Measurements from ENCODE around the gene PPFIA2. TPM values are rescaled to one million over a fixed set of nuclear protein-coding genes. Genes with fewer than 3 reads are reported as not detected.

The PPFIA2 gene
- total RNA-seq, 1 donor from 2014 or later, result 0.59 TPM

DNA sequence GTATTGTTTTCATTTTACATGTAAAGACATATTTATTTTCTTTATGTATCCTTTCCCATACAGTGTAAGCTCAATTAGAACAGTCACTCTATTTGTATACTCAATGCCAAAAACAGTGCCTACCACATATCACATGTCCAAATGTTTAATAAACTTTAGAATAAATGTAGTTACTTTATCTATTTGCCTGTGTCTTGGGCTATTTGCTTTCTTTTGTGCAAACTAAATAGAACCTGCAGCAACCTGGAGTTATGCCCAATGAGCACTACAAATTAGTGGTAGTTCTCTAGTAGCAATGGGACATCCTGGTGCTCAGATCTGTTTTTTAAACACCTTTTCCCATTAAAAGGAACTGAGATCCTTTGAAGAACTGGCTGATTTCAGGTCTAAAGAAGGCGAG, 186.7 kb downstream of the PPFIA2 start:
- TF ChIP-seq CTCF (IDR thresholded peaks at IDR 0.05; ENCODE audit: insufficient read depth, low read depth, low read length) (no peak), EZH2 (IDR thresholded peaks at IDR 0.05; ENCODE audit: insufficient read depth, low read length) (no peak)
- H3K4me1 Mint-ChIP-seq (ENCODE audit: low read depth, unreplicated experiment), result peaks cover 13% of the 10 kb centered on the region
- H3K9me3 ChIP-seq (ENCODE audit: insufficient read depth, low read depth, low read length), result no peaks in the 10 kb centered on the region
- no peaks in the 10 kb centered on the region for H4K20me1 ChIP-seq (ENCODE audit: insufficient read depth, low read length)
- peak overlapping the region; percentile 55 for H3K27ac Mint-ChIP-seq (ENCODE audit: unreplicated experiment)
- H2AFZ ChIP-seq (ENCODE audit: low read depth, low read length), result no peak overlapping the region
- H3K4me1 ChIP-seq (ENCODE audit: insufficient read depth, low read length), result no peaks in the 10 kb centered on the region
- H3K36me3 ChIP-seq (ENCODE audit: insufficient read depth, low read length), result no peaks in the 10 kb centered on the region
- H3K4me3 ChIP-seq (ENCODE audit: insufficient read depth, low read depth, low read length), result no peak overlapping the region
- FAIRE-seq, result no peak
- H3K4me3 Mint-ChIP-seq (ENCODE audit: unreplicated experiment), result no peak overlapping the region
- H3K9me3 Mint-ChIP-seq (ENCODE audit: unreplicated experiment), result peaks cover 2% of the 10 kb centered on the region
- H3K9ac ChIP-seq (ENCODE audit: low read length), result no peak overlapping the region
- no peaks in the 10 kb centered on the region for H3K79me2 ChIP-seq (ENCODE audit: insufficient read depth, low read length)
- no peak overlapping the region for H3K4me2 ChIP-seq (ENCODE audit: low read length)
- H3K27ac ChIP-seq (ENCODE audit: low read depth, low read length), result no peak overlapping the region
- no peaks in the 10 kb centered on the region for H3K27me3 Mint-ChIP-seq (ENCODE audit: low read depth, unreplicated experiment)
- no peak for DNase-seq (ENCODE audit: low read depth)
- no peaks in the 10 kb centered on the region for H3K36me3 Mint-ChIP-seq (ENCODE audit: low read depth, unreplicated experiment)
- H3K27me3 ChIP-seq (ENCODE audit: insufficient read depth, low read length), result no peaks in the 10 kb centered on the region

- Histone ChIP-seq H3K27ac (ENCODE audit: low read depth, low read length) (no peak overlapping the region), H3K27me3 (ENCODE audit: insufficient read depth, low read length) (no peaks in the 10 kb centered on the region), H3K9me3 (ENCODE audit: insufficient read depth, low read depth, low read length) (no peaks in the 10 kb centered on the region), H3K4me2 (ENCODE audit: low read length) (no peak overlapping the region), H3K9ac (ENCODE audit: low read length) (no peak overlapping the region), H3K4me1 (ENCODE audit: insufficient read depth, low read length) (no peaks in the 10 kb centered on the region), H3K4me3 (ENCODE audit: insufficient read depth, low read depth, low read length) (no peak overlapping the region), H3K79me2 (ENCODE audit: insufficient read depth, low read length) (no peaks in the 10 kb centered on the region), H3K36me3 (ENCODE audit: insufficient read depth, low read length) (no peaks in the 10 kb centered on the region), H4K20me1 (ENCODE audit: insufficient read depth, low read length) (no peaks in the 10 kb centered on the region), H2AFZ (ENCODE audit: low read depth, low read length) (no peak overlapping the region)
- TF ChIP-seq CTCF (IDR thresholded peaks at IDR 0.05; ENCODE audit: insufficient read depth, low read depth, low read length) (no peak), EZH2 (IDR thresholded peaks at IDR 0.05; ENCODE audit: insufficient read depth, low read length) (no peak)
- DNase-seq (ENCODE audit: low read depth), result no peak
- Mint-ChIP-seq H3K4me1 (ENCODE audit: low read depth, unreplicated experiment) (peaks cover 13% of the 10 kb centered on the region), H3K27me3 (ENCODE audit: low read depth, unreplicated experiment) (no peaks in the 10 kb centered on the region), H3K36me3 (ENCODE audit: low read depth, unreplicated experiment) (no peaks in the 10 kb centered on the region), H3K4me3 (ENCODE audit: unreplicated experiment) (no peak overlapping the region), H3K9me3 (ENCODE audit: unreplicated experiment) (peaks cover 8% of the 10 kb centered on the region), H3K27ac (ENCODE audit: unreplicated experiment) (no peak overlapping the region)
- FAIRE-seq, result no peak
Observed at GRCh38 chr12:81570234-81570633, 188.9 kb downstream of the PPFIA2 start.

DNA sequence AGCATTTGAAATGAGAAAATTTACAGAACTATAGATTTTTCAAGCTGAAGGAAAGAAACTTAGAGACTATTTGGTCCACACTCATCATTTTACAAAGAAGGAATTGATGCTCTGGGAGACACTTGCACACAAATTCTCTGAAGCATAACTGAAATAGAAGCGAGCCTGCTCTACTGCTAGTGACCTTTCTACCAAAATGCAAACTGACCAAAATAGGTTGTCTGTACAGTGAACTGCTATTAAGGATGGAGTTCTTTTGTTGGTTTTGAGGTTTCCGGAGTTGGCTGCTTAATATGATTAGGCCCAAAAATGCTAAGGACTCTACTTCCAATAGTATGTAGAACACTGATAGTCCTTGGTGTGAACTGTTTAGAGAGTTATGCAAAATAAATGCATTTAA, 194.9 kb downstream of the PPFIA2 start:
- TF ChIP-seq CTCF (IDR thresholded peaks at IDR 0.05; ENCODE audit: insufficient read depth, low read depth, low read length) (no peak), EZH2 (IDR thresholded peaks at IDR 0.05; ENCODE audit: insufficient read depth, low read length) (no peak)
- no peaks in the 10 kb centered on the region for H3K36me3 Mint-ChIP-seq (ENCODE audit: low read depth, unreplicated experiment)

More for the DNA sequence above, 194.9 kb downstream of the PPFIA2 start:
- Histone ChIP-seq H3K27me3 (ENCODE audit: insufficient read depth, low read length) (no peaks in the 10 kb centered on the region), H3K4me2 (ENCODE audit: low read length) (no peak overlapping the region), H3K36me3 (ENCODE audit: insufficient read depth, low read length) (no peaks in the 10 kb centered on the region), H3K4me1 (ENCODE audit: insufficient read depth, low read length) (no peaks in the 10 kb centered on the region), H3K4me3 (ENCODE audit: insufficient read depth, low read depth, low read length) (no peak overlapping the region), H3K9me3 (ENCODE audit: insufficient read depth, low read depth, low read length) (no peaks in the 10 kb centered on the region), H3K79me2 (ENCODE audit: insufficient read depth, low read length) (no peaks in the 10 kb centered on the region), H3K27ac (ENCODE audit: low read depth, low read length) (no peak overlapping the region), H4K20me1 (ENCODE audit: insufficient read depth, low read length) (no peaks in the 10 kb centered on the region), H3K9ac (ENCODE audit: low read length) (no peak overlapping the region), H2AFZ (ENCODE audit: low read depth, low read length) (no peak overlapping the region)
- no peaks in the 10 kb centered on the region for H3K4me1 Mint-ChIP-seq (ENCODE audit: low read depth, unreplicated experiment)
- H3K9me3 Mint-ChIP-seq (ENCODE audit: unreplicated experiment), result peaks cover 8% of the 10 kb centered on the region
- no peak overlapping the region for H3K4me3 Mint-ChIP-seq (ENCODE audit: unreplicated experiment)
- FAIRE-seq, result no peak
- no peaks in the 10 kb centered on the region for H3K27me3 Mint-ChIP-seq (ENCODE audit: low read depth, unreplicated experiment)
- no peak overlapping the region for H3K27ac Mint-ChIP-seq (ENCODE audit: unreplicated experiment)
- DNase-seq (ENCODE audit: low read depth), result no peak

Measured in astrocyte (in vitro differentiated cells and primary cell).